Esophagus squamous epithelium (tissue), 4 donors: ENCODE data around the gene MCU.

Experiments
- POLR2A ChIP-seq, 4 donors: fragments of 450-650 bp; IDR thresholded peaks; one replicate each; pipeline ENCODE4 v1.6.1; 2017; ENCODE audit warnings: antibody characterized with exemption in 4 of 4, mild to moderate bottlenecking in 4 of 4, moderate library complexity in 3 of 4
- TF ChIP-seq, protein P1 (sequence below), 6 experiments: fragments of 450-650 bp in 4 of 6; fragments of 200-600 bp in 2 of 6; sonication (generic) in 2 of 6; IDR thresholded peaks; one replicate each; pipeline ENCODE4 v1.5.1; 2016 to 2019; ENCODE audit warnings: antibody characterized with exemption in 6 of 6, mild to moderate bottlenecking in 4 of 6, moderate library complexity in 4 of 6

DNA sequence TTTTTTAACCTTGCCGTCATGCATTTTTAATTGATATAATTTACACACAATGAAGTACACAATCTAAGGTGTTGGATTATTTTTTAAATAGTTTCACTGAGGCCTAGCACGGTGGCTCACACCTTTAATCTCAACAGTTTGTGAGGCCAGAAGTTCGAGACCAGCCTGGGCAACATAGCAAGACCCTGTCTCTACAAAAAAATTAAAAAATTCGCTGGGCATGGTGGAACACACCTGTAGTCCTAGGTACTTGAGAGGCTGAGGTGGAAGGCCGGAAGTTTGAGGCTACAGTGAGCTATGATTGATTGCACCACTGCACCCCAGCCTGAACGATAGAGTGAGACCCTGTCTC, 108.8 kb downstream of the MCU start:
- TF ChIP-seq, protein P1, sequence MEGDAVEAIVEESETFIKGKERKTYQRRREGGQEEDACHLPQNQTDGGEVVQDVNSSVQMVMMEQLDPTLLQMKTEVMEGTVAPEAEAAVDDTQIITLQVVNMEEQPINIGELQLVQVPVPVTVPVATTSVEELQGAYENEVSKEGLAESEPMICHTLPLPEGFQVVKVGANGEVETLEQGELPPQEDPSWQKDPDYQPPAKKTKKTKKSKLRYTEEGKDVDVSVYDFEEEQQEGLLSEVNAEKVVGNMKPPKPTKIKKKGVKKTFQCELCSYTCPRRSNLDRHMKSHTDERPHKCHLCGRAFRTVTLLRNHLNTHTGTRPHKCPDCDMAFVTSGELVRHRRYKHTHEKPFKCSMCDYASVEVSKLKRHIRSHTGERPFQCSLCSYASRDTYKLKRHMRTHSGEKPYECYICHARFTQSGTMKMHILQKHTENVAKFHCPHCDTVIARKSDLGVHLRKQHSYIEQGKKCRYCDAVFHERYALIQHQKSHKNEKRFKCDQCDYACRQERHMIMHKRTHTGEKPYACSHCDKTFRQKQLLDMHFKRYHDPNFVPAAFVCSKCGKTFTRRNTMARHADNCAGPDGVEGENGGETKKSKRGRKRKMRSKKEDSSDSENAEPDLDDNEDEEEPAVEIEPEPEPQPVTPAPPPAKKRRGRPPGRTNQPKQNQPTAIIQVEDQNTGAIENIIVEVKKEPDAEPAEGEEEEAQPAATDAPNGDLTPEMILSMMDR (IDR thresholded peaks at IDR 0.05), result no peak
- no peak for TF ChIP-seq POLR2A (IDR thresholded peaks at IDR 0.05)
